ENCODE results near the gene GSDMA.
"Not testable (repeated sequence)": the region's sequence is repeated elsewhere in the genome, so short reads cannot be mapped to it uniquely, and the experiment has no call there.

Gene GSDMA

GRCh38 chr17:39999067-39999466 lies 36.3 kb downstream of the GSDMA start:
- DNase-seq, result no peak

DNA sequence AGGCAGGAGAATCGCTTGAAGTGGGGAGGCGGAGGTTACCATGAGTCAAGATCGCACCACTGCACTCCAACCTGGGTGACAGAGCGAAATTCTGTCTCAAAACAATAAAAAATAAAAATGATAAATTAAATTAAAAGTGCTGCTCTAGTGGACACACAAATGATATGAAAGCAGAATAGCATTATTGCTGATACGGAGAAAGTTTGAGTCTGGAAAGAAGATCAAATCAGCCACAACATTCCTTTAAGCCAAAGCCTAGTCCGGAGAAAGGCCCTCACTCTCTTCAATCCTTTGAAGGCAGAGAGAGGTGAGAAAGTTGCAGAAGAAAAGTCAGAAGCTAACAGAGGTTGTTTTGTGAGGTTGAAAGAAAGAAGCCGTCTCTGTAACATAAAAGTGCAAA lies 37.4 kb downstream of the GSDMA start:
- DNase-seq, result no peak

DNA sequence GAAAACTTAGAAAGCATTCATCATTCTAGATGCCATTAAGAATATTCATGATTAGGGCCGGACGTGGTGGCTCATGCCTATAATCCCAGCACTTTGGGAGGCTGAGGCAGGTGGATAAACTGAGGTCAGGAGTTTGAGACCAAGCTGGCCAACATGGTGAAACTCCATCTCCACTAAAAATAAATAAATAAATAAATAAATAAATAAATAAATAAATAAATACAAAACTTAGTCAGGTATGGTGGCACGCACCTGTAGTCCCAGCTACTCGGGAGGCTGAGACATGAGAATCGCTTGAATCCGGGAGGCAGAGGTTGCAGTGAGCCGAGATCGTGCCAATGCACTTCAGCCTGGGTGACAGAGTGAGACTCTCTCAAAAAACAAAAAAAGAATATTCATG lies 38.5 kb downstream of the GSDMA start:
- not testable (repeated sequence) for DNase-seq

GRCh38 chr17:40004072-40004471 lies 41.3 kb downstream of the GSDMA start:
- no peak for DNase-seq

- no peak for DNase-seq
Observed at GRCh38 chr17:40004712-40005111, 41.9 kb downstream of the GSDMA start.

- no peak for DNase-seq
Observed at GRCh38 chr17:40005520-40005919, 42.7 kb downstream of the GSDMA start.

GRCh38 chr17:40010946-40011500 lies 48.2 kb downstream of the GSDMA start:
- DNase-seq, result not testable (repeated sequence)

DNA sequence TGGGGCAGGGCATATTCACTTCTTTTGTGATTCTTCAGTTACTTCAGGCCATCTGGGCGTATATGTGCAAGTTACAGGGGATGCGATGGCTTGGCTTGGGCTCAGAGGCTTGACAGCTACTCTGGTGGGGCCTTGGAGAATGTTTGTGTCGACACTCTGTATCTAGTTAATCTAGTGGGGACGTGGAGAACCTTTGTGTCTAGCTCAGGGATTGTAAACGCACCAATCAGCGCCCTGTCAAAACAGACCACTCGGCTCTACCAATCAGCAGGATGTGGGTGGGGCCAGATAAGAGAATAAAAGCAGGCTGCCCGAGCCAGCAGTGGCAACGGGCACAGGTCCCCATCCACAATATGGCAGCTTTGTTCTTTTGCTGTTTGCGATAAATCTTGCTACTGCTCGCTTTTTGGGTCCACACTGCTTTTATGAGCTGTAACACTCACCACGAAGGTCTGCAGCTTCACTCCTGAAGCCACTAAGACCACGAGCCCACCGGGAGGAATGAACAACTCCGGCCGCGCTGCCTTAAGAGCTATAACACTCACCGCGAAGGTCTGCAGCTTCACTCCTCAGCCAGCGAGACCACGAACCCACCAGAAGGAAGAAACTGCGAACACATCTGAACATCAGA lies 49.3 kb downstream of the GSDMA start:
- DNase-seq, result not testable (repeated sequence)

- DNase-seq, result no peak
Observed at GRCh38 chr17:40014375-40014980, 51.7 kb downstream of the GSDMA start.

DNA sequence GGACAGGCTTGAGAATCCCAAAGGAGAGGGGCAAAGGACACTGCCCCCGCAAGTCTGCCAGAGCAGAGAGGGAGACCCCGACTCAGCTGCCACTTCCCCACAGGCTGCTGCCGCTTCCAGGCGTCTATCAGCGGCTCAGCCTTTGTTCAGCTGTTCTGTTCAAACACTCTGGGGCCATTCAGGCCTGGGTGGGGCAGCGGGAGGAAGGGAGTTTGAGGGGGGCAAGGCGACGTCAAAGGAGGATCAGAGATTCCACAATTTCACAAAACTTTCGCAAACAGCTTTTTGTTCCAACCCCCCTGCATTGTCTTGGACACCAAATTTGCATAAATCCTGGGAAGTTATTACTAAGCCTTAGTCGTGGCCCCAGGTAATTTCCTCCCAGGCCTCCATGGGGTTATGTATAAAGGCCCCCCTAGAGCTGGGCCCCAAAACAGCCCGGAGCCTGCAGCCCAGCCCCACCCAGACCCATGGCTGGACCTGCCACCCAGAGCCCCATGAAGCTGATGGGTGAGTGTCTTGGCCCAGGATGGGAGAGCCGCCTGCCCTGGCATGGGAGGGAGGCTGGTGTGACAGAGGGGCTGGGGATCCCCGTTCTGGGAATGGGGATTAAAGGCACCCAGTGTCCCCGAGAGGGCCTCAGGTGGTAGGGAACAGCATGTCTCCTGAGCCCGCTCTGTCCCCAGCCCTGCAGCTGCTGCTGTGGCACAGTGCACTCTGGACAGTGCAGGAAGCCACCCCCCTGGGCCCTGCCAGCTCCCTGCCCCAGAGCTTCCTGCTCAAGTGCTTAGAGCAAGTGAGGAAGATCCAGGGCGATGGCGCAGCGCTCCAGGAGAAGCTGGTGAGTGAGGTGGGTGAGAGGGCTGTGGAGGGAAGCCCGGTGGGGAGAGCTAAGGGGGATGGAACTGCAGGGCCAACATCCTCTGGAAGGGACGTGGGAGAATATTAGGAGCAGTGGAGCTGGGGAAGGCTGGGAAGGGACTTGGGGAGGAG lies 52.5 kb downstream of the GSDMA start, which contains the start of gene CSF3:
Gene CSF3 (plus strand): TSS at position 436 of the 993 bp plus-strand sequence. CDS start 35 bp downstream, at position 471.
- DNase-seq, result no peak

DNA sequence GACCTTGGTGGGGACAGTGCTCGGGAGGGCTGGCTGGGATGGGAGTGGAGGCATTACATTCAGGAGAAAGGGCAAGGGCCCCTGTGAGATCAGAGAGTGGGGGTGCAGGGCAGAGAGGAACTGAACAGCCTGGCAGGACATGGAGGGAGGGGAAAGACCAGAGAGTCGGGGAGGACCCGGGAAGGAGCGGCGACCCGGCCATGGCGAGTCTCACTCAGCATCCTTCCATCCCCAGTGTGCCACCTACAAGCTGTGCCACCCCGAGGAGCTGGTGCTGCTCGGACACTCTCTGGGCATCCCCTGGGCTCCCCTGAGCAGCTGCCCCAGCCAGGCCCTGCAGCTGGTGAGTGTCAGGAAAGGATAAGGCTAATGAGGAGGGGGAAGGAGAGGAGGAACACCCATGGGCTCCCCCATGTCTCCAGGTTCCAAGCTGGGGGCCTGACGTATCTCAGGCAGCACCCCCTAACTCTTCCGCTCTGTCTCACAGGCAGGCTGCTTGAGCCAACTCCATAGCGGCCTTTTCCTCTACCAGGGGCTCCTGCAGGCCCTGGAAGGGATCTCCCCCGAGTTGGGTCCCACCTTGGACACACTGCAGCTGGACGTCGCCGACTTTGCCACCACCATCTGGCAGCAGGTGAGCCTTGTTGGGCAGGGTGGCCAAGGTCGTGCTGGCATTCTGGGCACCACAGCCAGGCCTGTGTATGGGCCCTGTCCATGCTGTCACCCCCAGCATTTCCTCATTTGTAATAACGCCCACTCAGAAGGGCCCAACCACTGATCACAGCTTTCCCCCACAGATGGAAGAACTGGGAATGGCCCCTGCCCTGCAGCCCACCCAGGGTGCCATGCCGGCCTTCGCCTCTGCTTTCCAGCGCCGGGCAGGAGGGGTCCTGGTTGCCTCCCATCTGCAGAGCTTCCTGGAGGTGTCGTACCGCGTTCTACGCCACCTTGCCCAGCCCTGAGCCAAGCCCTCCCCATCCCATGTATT lies 53.5 kb downstream of the GSDMA start:
- no peak for DNase-seq

DNA sequence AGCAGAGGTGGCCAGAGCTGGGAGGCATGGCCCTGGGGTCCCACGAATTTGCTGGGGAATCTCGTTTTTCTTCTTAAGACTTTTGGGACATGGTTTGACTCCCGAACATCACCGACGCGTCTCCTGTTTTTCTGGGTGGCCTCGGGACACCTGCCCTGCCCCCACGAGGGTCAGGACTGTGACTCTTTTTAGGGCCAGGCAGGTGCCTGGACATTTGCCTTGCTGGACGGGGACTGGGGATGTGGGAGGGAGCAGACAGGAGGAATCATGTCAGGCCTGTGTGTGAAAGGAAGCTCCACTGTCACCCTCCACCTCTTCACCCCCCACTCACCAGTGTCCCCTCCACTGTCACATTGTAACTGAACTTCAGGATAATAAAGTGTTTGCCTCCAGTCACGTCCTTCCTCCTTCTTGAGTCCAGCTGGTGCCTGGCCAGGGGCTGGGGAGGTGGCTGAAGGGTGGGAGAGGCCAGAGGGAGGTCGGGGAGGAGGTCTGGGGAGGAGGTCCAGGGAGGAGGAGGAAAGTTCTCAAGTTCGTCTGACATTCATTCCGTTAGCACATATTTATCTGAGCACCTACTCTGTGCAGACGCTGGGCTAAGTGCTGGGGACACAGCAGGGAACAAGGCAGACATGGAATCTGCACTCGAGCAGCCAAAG lies 54.7 kb downstream of the GSDMA start:
- no peak for DNase-seq

- no peak for DNase-seq
Observed at GRCh38 chr17:40018211-40019121, 55.7 kb downstream of the GSDMA start.

- no peak for DNase-seq
Observed at GRCh38 chr17:40019140-40019991, 56.6 kb downstream of the GSDMA start.

- DNase-seq, result no peak
Observed at GRCh38 chr17:40020146-40020545, 57.3 kb downstream of the GSDMA start.

- no peak for DNase-seq
Observed at GRCh38 chr17:40021451-40021971, 58.7 kb downstream of the GSDMA start.

- no peak for DNase-seq
Observed at GRCh38 chr17:40022497-40022896, 59.7 kb downstream of the GSDMA start.

GRCh38 chr17:40022961-40023541 lies 60.2 kb downstream of the GSDMA start:
- no peak for DNase-seq

All from CD4-positive, alpha-beta T cell treated with Interleukin-17A for 4 hours (primary cell).